K562 (cell line): ENCODE measurements around the gene PRM2. TPM values are rescaled to one million over a fixed set of nuclear protein-coding genes. Genes with fewer than 3 reads are reported as not detected.

Experiments used
- BRD4 ChIP-seq: fragments of 200-600 bp; sonication (generic); IDR thresholded peaks from 2 replicates; pipeline ENCODE4 v1.6.1; 2017; ENCODE audit warnings: inconsistent platforms
- CBFA2T2 ChIP-seq: fragments of 450-650 bp; conservative IDR thresholded peaks from 2 replicates; pipeline ENCODE4 v1.6.1; 2017; ENCODE audit warnings: mild to moderate bottlenecking
- CXXC5 ChIP-seq: fragments of 250-450 bp; sonication (Bioruptor Pico); IDR thresholded peaks from 2 replicates; pipeline ENCODE4 v1.8.0; 2022; ENCODE audit warnings: inconsistent platforms, mild to moderate bottlenecking, moderate library complexity
- FOXA1 ChIP-seq: fragments of 450-650 bp; IDR thresholded peaks from 2 replicates; pipeline ENCODE4 v1.6.1; 2016; ENCODE audit warnings: mild to moderate bottlenecking, borderline replicate concordance
- NBN ChIP-seq: fragments of 450-650 bp; IDR thresholded peaks from 2 replicates; pipeline ENCODE4 v1.6.1; 2016; ENCODE audit warnings: low read depth, mild to moderate bottlenecking
- NCOR1 ChIP-seq: fragments of 450-650 bp; IDR thresholded peaks from 2 replicates; pipeline ENCODE4 v1.6.1; 2016; ENCODE audit warnings: mild to moderate bottlenecking, moderate library complexity
- RB1 ChIP-seq: fragments of 450-650 bp; IDR thresholded peaks from 2 replicates; pipeline ENCODE4 v1.6.1; 2017; ENCODE audit warnings: low read depth, mild to moderate bottlenecking
- RBM39 ChIP-seq: fragments of 200-400 bp; formaldehyde crosslinking; optimal IDR thresholded peaks from 2 replicates; pipeline ENCODE3; 2018; ENCODE audit warnings: low read depth, low read length
- ZNF668 ChIP-seq: fragments of 250-450 bp; sonication (Bioruptor Pico); IDR thresholded peaks from 2 replicates; pipeline ENCODE4 v1.8.0; 2022; ENCODE audit warnings: mild to moderate bottlenecking, inconsistent platforms
- polyA plus RNA-seq, 8 experiments: library from polyadenylated mRNA; depleted of rRNA in 4 of 8; stranded (reverse) in 5 of 8; unstranded in 3 of 8; fragments of >200 nt; fragmentation: Nextera tagmentation in 2 of 8; fragmentation: Illumina TruSeq in 1 of 8; extraction: Ambion mirVana in 2 of 8; extraction: Trizol in 1 of 8; gene quantifications; 2 replicates each; pipeline versions ENCODE4 v1.2.1 to v1.2.3, GENCODE V29; 2011 to 2014; ENCODE audit warnings: inconsistent platforms in 1 of 8, missing spikeins in 1 of 8
- total RNA-seq, 7 experiments: library from RNA; depleted of rRNA in 6 of 7; stranded (reverse); fragments of >200 nt in 6 of 7; fragmentation: Illumina TruSeq in 2 of 7; extraction: Trizol in 2 of 7; gene quantifications; 2 replicates each; pipeline versions ENCODE4 v1.2.1 to v1.2.3, GENCODE V29; 2011 to 2021; ENCODE audit warnings: low replicate concordance in 1 of 7
- TF ChIP-seq, protein P1 (sequence below): fragments of 250-450 bp; sonication (Bioruptor Pico); IDR thresholded peaks from 2 replicates; pipeline ENCODE4 v1.4.0; 2020
- TF ChIP-seq, protein P2 (sequence below): IDR thresholded peaks from 2 replicates; pipeline ENCODE4 v1.6.1; 2011; ENCODE audit not compliant: insufficient read length; ENCODE audit errors: extremely low read depth
- TF ChIP-seq, protein P3 (sequence below): IDR thresholded peaks from 2 replicates; pipeline ENCODE4 v1.6.1; 2014; ENCODE audit warnings: antibody characterized with exemption
- TF ChIP-seq, protein P4 (sequence below): fragments of 450-650 bp; IDR thresholded peaks from 2 replicates; pipeline ENCODE4 v1.6.1; 2016; ENCODE audit warnings: antibody characterized with exemption
- TF ChIP-seq, protein P5 (sequence below): fragments of 250-450 bp; sonication (Bioruptor Pico); IDR thresholded peaks from 2 replicates; pipeline ENCODE4 v1.8.0; 2021; ENCODE audit warnings: moderate library complexity, mild to moderate bottlenecking, inconsistent platforms
- TF ChIP-seq, protein P6 (sequence below): fragments of 150-350 bp; conservative IDR thresholded peaks from 2 replicates; pipeline ENCODE4 v1.6.1; 2014; ENCODE audit warnings: low read length

Gene PRM2
- total and polyA plus RNA-seq, 9 of the 15 experiments (the other 6 are each of a cell fraction or from before 2014, with no cell fraction given): not detected

DNA sequence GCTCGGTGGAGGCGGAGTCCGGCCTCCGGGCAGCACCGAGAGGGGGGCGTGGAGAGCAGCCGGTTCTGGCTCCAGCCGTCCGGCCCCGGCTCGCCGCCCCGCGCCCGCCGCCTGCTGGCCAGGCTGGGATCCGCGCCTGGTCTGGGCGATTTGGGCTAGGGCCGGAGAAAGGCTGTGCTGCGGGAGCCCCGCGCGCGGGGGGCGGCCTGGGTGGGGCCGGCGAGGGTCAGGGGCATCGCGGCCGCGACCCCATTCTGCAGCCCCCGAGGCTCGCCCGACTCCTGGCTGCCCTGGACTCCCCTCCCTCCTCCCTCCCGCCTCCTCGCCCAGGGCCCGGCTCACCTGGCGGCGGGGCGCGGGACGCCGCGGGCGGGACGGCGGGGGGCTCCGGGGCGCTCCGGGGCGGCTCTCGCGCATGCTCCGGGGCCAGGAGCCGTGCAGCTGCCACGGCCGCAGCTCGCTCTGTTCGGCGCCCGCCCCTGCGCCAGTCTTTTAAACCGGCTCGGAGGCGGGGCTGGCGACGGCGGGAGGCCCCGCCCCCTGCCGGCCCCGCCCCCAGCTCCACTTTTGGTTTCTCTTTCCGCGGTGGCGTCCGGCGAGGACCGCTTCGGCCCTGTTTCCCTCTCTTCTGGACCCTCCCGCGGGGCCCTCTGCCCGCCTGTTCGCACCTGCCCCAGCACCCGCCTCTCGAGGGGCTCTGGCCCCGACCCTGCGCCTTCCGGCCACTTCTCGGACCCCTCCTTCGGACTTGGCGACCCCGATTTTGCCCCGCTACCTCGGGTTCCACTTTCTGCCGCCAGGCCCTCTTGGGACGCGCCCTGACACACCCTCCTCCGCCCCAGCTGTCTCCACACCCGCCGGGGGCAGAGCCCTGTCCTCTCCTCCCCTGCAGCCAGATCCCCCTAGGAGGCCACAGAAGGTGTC, 20.3 kb downstream of the PRM2 start, which contains the start of gene SOCS1 (continued):
- TF ChIP-seq, protein P1, sequence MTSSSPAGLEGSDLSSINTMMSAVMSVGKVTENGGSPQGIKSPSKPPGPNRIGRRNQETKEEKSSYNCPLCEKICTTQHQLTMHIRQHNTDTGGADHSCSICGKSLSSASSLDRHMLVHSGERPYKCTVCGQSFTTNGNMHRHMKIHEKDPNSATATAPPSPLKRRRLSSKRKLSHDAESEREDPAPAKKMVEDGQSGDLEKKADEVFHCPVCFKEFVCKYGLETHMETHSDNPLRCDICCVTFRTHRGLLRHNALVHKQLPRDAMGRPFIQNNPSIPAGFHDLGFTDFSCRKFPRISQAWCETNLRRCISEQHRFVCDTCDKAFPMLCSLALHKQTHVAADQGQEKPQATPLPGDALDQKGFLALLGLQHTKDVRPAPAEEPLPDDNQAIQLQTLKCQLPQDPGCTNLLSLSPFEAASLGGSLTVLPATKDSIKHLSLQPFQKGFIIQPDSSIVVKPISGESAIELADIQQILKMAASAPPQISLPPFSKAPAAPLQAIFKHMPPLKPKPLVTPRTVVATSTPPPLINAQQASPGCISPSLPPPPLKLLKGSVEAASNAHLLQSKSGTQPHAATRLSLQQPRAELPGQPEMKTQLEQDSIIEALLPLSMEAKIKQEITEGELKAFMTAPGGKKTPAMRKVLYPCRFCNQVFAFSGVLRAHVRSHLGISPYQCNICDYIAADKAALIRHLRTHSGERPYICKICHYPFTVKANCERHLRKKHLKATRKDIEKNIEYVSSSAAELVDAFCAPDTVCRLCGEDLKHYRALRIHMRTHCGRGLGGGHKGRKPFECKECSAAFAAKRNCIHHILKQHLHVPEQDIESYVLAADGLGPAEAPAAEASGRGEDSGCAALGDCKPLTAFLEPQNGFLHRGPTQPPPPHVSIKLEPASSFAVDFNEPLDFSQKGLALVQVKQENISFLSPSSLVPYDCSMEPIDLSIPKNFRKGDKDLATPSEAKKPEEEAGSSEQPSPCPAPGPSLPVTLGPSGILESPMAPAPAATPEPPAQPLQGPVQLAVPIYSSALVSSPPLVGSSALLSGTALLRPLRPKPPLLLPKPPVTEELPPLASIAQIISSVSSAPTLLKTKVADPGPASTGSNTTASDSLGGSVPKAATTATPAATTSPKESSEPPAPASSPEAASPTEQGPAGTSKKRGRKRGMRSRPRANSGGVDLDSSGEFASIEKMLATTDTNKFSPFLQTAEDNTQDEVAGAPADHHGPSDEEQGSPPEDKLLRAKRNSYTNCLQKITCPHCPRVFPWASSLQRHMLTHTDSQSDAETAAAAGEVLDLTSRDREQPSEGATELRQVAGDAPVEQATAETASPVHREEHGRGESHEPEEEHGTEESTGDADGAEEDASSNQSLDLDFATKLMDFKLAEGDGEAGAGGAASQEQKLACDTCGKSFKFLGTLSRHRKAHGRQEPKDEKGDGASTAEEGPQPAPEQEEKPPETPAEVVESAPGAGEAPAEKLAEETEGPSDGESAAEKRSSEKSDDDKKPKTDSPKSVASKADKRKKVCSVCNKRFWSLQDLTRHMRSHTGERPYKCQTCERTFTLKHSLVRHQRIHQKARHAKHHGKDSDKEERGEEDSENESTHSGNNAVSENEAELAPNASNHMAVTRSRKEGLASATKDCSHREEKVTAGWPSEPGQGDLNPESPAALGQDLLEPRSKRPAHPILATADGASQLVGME: no peak
- TF ChIP-seq, protein P2, sequence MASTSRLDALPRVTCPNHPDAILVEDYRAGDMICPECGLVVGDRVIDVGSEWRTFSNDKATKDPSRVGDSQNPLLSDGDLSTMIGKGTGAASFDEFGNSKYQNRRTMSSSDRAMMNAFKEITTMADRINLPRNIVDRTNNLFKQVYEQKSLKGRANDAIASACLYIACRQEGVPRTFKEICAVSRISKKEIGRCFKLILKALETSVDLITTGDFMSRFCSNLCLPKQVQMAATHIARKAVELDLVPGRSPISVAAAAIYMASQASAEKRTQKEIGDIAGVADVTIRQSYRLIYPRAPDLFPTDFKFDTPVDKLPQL: peak; percentile 34
- TF ChIP-seq BRD4: no peak
- no peak for TF ChIP-seq CBFA2T2
- TF ChIP-seq, protein P3, sequence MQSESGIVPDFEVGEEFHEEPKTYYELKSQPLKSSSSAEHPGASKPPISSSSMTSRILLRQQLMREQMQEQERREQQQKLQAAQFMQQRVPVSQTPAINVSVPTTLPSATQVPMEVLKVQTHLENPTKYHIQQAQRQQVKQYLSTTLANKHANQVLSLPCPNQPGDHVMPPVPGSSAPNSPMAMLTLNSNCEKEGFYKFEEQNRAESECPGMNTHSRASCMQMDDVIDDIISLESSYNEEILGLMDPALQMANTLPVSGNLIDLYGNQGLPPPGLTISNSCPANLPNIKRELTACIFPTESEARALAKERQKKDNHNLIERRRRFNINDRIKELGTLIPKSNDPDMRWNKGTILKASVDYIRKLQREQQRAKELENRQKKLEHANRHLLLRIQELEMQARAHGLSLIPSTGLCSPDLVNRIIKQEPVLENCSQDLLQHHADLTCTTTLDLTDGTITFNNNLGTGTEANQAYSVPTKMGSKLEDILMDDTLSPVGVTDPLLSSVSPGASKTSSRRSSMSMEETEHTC: no peak
- peak; percentile 47; the same call in 1 of the 2 replicates for TF ChIP-seq NCOR1
- peak; percentile 79; the same call in 1 of the 2 replicates for TF ChIP-seq RB1
- no peak for TF ChIP-seq ZNF668 (CRISPR knock-in tag)
- TF ChIP-seq NBN: no peak; the same call in 1 of the 2 replicates
- TF ChIP-seq, protein P4, sequence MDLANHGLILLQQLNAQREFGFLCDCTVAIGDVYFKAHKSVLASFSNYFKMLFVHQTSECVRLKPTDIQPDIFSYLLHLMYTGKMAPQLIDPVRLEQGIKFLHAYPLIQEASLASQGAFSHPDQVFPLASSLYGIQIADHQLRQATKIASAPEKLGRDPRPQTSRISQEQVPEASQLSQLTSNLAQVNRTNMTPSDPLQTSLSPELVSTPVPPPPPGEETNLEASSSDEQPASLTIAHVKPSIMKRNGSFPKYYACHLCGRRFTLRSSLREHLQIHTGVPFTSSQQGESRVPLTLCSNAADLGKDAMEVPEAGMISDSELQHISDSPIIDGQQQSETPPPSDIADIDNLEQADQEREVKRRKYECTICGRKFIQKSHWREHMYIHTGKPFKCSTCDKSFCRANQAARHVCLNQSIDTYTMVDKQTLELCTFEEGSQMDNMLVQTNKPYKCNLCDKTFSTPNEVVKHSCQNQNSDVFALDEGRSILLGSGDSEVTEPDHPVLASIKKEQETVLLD: no peak
- no peak for TF ChIP-seq RBM39
- TF ChIP-seq FOXA1: no peak
- TF ChIP-seq, protein P5, sequence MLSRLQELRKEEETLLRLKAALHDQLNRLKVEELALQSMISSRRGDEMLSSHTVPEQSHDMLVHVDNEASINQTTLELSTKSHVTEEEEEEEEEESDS (CRISPR knock-in tag): no peak
- TF ChIP-seq, protein P6, sequence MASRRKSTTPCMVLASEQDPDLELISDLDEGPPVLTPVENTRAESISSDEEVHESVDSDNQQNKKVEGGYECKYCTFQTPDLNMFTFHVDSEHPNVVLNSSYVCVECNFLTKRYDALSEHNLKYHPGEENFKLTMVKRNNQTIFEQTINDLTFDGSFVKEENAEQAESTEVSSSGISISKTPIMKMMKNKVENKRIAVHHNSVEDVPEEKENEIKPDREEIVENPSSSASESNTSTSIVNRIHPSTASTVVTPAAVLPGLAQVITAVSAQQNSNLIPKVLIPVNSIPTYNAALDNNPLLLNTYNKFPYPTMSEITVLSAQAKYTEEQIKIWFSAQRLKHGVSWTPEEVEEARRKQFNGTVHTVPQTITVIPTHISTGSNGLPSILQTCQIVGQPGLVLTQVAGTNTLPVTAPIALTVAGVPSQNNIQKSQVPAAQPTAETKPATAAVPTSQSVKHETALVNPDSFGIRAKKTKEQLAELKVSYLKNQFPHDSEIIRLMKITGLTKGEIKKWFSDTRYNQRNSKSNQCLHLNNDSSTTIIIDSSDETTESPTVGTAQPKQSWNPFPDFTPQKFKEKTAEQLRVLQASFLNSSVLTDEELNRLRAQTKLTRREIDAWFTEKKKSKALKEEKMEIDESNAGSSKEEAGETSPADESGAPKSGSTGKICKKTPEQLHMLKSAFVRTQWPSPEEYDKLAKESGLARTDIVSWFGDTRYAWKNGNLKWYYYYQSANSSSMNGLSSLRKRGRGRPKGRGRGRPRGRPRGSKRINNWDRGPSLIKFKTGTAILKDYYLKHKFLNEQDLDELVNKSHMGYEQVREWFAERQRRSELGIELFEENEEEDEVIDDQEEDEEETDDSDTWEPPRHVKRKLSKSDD: no peak
- peak; percentile 78 for TF ChIP-seq CXXC5 (CRISPR knock-in tag)
